ENCODE data around the gene IL25.
"Not testable (repeated sequence)": the region's sequence is repeated elsewhere in the genome, so short reads cannot be mapped to it uniquely, and the experiment has no call there.

IL25 gene

GRCh38 chr14:23389871-23390270 is 17.3 kb downstream of the IL25 start:
- not testable (repeated sequence) for H2AFZ ChIP-seq (ENCODE audit: insufficient read depth, low read length, poor library complexity); H2BK120ac ChIP-seq (ENCODE audit: insufficient read depth, low read length, poor library complexity); DNase-seq; H3K27me3 ChIP-seq (ENCODE audit: insufficient read depth, low read length); H3K9me3 ChIP-seq (ENCODE audit: insufficient read depth, low read depth, low read length); H3K23ac ChIP-seq (ENCODE audit: low read length); H3K14ac ChIP-seq (ENCODE audit: low read length); H3K79me1 ChIP-seq (ENCODE audit: low read length); H3K79me2 ChIP-seq (ENCODE audit: control insufficient read depth, insufficient read depth, low read length, poor library complexity); H3K18ac ChIP-seq (ENCODE audit: low read length); H3K9ac ChIP-seq (ENCODE audit: low read length); H3K27ac ChIP-seq (ENCODE audit: low read depth, low read length); H4K91ac ChIP-seq (ENCODE audit: low read depth, low read length); H3K4me2 ChIP-seq (ENCODE audit: low read length); H4K12ac ChIP-seq (ENCODE audit: low read depth, low read length); H2BK5ac ChIP-seq (ENCODE audit: low read depth, low read length, poor library complexity); H3K4me3 ChIP-seq (ENCODE audit: low read depth, low read length); H2AK5ac ChIP-seq (ENCODE audit: low read length); H3K4me1 ChIP-seq (ENCODE audit: control insufficient read depth in 1 of 2, insufficient read depth in 2 of 2, low read length in 2 of 2); H2BK12ac ChIP-seq (ENCODE audit: low read length); H3K36me3 ChIP-seq (ENCODE audit: control insufficient read depth in 1 of 2, insufficient read depth in 2 of 2, low read length in 2 of 2); H4K8ac ChIP-seq (ENCODE audit: low read depth, low read length); H3K4ac ChIP-seq (ENCODE audit: low read depth, low read length)
- WGBS (ENCODE audit: extremely low coverage, insufficient coverage, insufficient read length): no CpG with 5 or more reads among the region's 19 CpGs

- Histone ChIP-seq H3K18ac (ENCODE audit: low read length) (no peak overlapping the region), H3K23ac (ENCODE audit: low read length) (no peak overlapping the region), H2AFZ (ENCODE audit: insufficient read depth, low read length, poor library complexity) (no peak overlapping the region), H3K4me3 (ENCODE audit: low read depth, low read length) (no peak overlapping the region), H4K8ac (ENCODE audit: low read depth, low read length) (no peak overlapping the region), H3K27ac (ENCODE audit: low read depth, low read length) (no peak overlapping the region), H2BK120ac (ENCODE audit: insufficient read depth, low read length, poor library complexity) (no peak overlapping the region), H3K79me1 (ENCODE audit: low read length) (no peaks in the 10 kb centered on the region), H3K27me3 (ENCODE audit: insufficient read depth, low read length) (no peaks in the 10 kb centered on the region), H3K4ac (ENCODE audit: low read depth, low read length) (no peak overlapping the region), H4K12ac (ENCODE audit: low read depth, low read length) (no peak overlapping the region), H3K9me3 (ENCODE audit: insufficient read depth, low read depth, low read length) (peaks cover 3% of the 10 kb centered on the region), H3K79me2 (ENCODE audit: control insufficient read depth, insufficient read depth, low read length, poor library complexity) (no peaks in the 10 kb centered on the region), H2AK5ac (ENCODE audit: low read length) (no peak overlapping the region), H3K36me3 (ENCODE audit: control insufficient read depth in 1 of 2, insufficient read depth in 2 of 2, low read length in 2 of 2) (no peaks in the 10 kb centered on the region), H3K14ac (ENCODE audit: low read length) (no peak overlapping the region), H3K4me2 (ENCODE audit: low read length) (no peak overlapping the region), H4K91ac (ENCODE audit: low read depth, low read length) (no peak overlapping the region), H2BK5ac (ENCODE audit: low read depth, low read length, poor library complexity) (no peak overlapping the region), H3K9ac (ENCODE audit: low read length) (no peak overlapping the region), H3K4me1 (ENCODE audit: control insufficient read depth in 1 of 2, insufficient read depth in 2 of 2, low read length in 2 of 2) (no peaks in the 10 kb centered on the region), H2BK12ac (ENCODE audit: low read length) (no peak overlapping the region)
- no peak for DNase-seq
- no CpG with 5 or more reads among the region's 7 CpGs for WGBS (ENCODE audit: extremely low coverage, insufficient coverage, insufficient read length)
Observed at GRCh38 chr14:23392613-23393012, 20.0 kb downstream of the IL25 start.

GRCh38 chr14:23396126-23396525 is 23.5 kb downstream of the IL25 start:
- Histone ChIP-seq H4K12ac (ENCODE audit: low read depth, low read length) (no peak overlapping the region), H3K9ac (ENCODE audit: low read length) (no peak overlapping the region), H3K9me3 (ENCODE audit: insufficient read depth, low read depth, low read length) (peaks cover 6% of the 10 kb centered on the region), H3K4me1 (ENCODE audit: control insufficient read depth in 1 of 2, insufficient read depth in 2 of 2, low read length in 2 of 2) (no peaks in the 10 kb centered on the region), H2AK5ac (ENCODE audit: low read length) (no peak overlapping the region), H3K14ac (ENCODE audit: low read length) (no peak overlapping the region), H4K8ac (ENCODE audit: low read depth, low read length) (no peak overlapping the region), H3K79me2 (ENCODE audit: control insufficient read depth, insufficient read depth, low read length, poor library complexity) (no peaks in the 10 kb centered on the region), H2AFZ (ENCODE audit: insufficient read depth, low read length, poor library complexity) (no peak overlapping the region), H3K18ac (ENCODE audit: low read length) (no peak overlapping the region), H3K4ac (ENCODE audit: low read depth, low read length) (no peak overlapping the region), H2BK12ac (ENCODE audit: low read length) (no peak overlapping the region), H3K27ac (ENCODE audit: low read depth, low read length) (no peak overlapping the region), H2BK5ac (ENCODE audit: low read depth, low read length, poor library complexity) (no peak overlapping the region), H3K4me3 (ENCODE audit: low read depth, low read length) (no peak overlapping the region), H3K79me1 (ENCODE audit: low read length) (no peaks in the 10 kb centered on the region), H3K23ac (ENCODE audit: low read length) (no peak overlapping the region), H3K27me3 (ENCODE audit: insufficient read depth, low read length) (no peaks in the 10 kb centered on the region), H3K4me2 (ENCODE audit: low read length) (no peak overlapping the region), H4K91ac (ENCODE audit: low read depth, low read length) (no peak overlapping the region), H3K36me3 (ENCODE audit: control insufficient read depth in 1 of 2, insufficient read depth in 2 of 2, low read length in 2 of 2) (no peaks in the 10 kb centered on the region), H2BK120ac (ENCODE audit: insufficient read depth, low read length, poor library complexity) (no peak overlapping the region)
- DNase-seq: peak; percentile 51 to 79
- no CpG with 5 or more reads among the region's 10 CpGs for WGBS (ENCODE audit: extremely low coverage, insufficient coverage, insufficient read length)

- Histone ChIP-seq H3K18ac (ENCODE audit: low read length) (no peak overlapping the region), H3K14ac (ENCODE audit: low read length) (no peak overlapping the region), H3K4me1 (ENCODE audit: control insufficient read depth in 1 of 2, insufficient read depth in 2 of 2, low read length in 2 of 2) (no peaks in the 10 kb centered on the region), H3K4me2 (ENCODE audit: low read length) (no peak overlapping the region), H3K79me1 (ENCODE audit: low read length) (no peaks in the 10 kb centered on the region), H3K23ac (ENCODE audit: low read length) (no peak overlapping the region), H2BK120ac (ENCODE audit: insufficient read depth, low read length, poor library complexity) (no peak overlapping the region), H3K79me2 (ENCODE audit: control insufficient read depth, insufficient read depth, low read length, poor library complexity) (no peaks in the 10 kb centered on the region), H3K4me3 (ENCODE audit: low read depth, low read length) (no peak overlapping the region), H2AFZ (ENCODE audit: insufficient read depth, low read length, poor library complexity) (no peak overlapping the region), H3K36me3 (ENCODE audit: control insufficient read depth in 1 of 2, insufficient read depth in 2 of 2, low read length in 2 of 2) (no peaks in the 10 kb centered on the region), H3K4ac (ENCODE audit: low read depth, low read length) (no peak overlapping the region), H4K8ac (ENCODE audit: low read depth, low read length) (no peak overlapping the region), H3K27me3 (ENCODE audit: insufficient read depth, low read length) (no peaks in the 10 kb centered on the region), H4K91ac (ENCODE audit: low read depth, low read length) (no peak overlapping the region), H2BK12ac (ENCODE audit: low read length) (no peak overlapping the region), H2AK5ac (ENCODE audit: low read length) (no peak overlapping the region), H2BK5ac (ENCODE audit: low read depth, low read length, poor library complexity) (no peak overlapping the region), H3K27ac (ENCODE audit: low read depth, low read length) (no peak overlapping the region), H3K9ac (ENCODE audit: low read length) (no peak overlapping the region), H3K9me3 (ENCODE audit: insufficient read depth, low read depth, low read length) (peaks cover 6% of the 10 kb centered on the region), H4K12ac (ENCODE audit: low read depth, low read length) (no peak overlapping the region)
- WGBS (ENCODE audit: extremely low coverage, insufficient coverage, insufficient read length): no CpG with 5 or more reads among the region's 10 CpGs
- no peak for DNase-seq
Observed at GRCh38 chr14:23396781-23397407, 24.3 kb downstream of the IL25 start.
